Effector CD8-positive, alpha-beta T cell (primary cell): Measurements from ENCODE around the gene RIMKLB.
"Not testable (repeated sequence)": the region's sequence is repeated elsewhere in the genome, so short reads cannot be mapped to it uniquely, and the experiment has no call there.

Experiments
- DNase-seq: peaks from one replicate; lab custom pipeline; 2025; lab: John Stamatoyannopoulos, UW

The RIMKLB gene

GRCh38 chr12:8771072-8771471, 73.3 kb downstream of the RIMKLB start:
- no peak for DNase-seq

GRCh38 chr12:8773461-8773860, 75.7 kb downstream of the RIMKLB start:
- no peak for DNase-seq

- no peak for DNase-seq
These were observed 81.5 kb downstream of the RIMKLB start for GRCh38 chr12:8779281-8779680.

GRCh38 chr12:8779862-8780261, 82.1 kb downstream of the RIMKLB start:
- no peak for DNase-seq

DNA sequence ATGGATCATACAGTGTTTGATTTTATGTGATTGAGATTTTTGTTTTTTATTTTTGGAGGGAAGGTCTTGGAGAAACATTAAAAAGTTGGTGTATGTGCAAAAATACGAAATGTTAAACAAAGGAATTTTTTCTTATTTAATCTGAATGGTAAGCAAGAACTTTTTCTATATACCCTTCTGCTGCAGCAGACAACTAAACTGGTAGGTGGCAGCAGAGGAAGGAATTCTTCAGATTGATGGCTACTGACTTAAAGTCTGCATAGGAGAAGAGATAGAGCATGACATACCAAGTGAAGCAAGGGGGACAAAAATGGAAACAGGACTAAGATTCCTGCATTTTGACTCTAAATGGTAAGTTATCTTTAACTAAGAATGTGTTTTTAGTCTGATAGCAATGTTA, 82.6 kb downstream of the RIMKLB start:
- no peak for DNase-seq

- DNase-seq, result no peak
These were observed 83.8 kb downstream of the RIMKLB start for GRCh38 chr12:8781381-8782127.

DNA sequence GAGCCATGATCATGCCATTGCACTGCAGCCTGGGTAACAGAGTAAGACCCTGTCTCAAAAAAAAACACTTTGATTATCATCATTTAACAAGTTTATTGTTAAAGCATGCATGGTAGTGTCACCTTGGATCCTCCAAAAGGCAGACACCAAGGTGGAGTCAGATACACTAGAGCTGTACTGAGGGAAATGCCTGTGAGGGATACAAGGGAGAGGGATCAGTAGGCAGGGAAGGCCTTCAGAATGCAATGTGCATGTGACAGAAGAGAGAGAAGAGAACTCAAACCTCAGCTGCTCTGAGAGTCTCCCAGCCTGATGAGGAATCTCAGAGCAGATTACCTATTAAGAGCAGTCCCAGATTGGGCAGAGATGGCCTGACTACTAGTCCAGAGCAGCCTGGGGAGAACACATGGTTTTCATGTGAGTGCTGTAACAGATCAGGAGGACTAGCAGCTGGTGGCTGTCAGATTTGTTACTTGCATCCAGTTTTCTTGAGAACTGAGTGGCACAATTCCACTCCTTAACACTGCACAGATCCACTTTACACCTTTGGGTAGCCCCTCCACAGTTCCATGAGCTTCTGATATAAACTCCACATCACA, 86.6 kb downstream of the RIMKLB start:
- DNase-seq, result no peak

DNA sequence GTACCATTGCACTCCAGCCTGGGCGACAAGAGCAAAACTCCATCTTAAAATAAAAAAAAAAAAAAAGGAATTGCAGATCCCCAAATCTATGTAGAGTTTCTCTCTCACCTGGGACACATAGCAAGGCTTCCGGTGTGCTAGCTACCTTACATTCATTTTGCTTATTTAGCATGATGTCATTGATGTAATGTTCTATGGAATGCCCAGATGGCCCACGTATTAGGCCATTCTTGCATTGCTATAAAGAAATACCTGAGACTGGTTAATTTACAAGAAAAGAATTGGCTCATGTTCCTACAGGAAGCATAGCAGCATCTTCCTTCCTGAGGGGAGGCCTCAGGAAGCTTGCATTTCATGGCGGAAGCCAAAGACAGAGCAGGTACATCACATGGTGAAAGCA, 87.7 kb downstream of the RIMKLB start:
- DNase-seq, result no peak

GRCh38 chr12:8787206-8787605, 89.4 kb downstream of the RIMKLB start:
- not testable (repeated sequence) for DNase-seq

DNA sequence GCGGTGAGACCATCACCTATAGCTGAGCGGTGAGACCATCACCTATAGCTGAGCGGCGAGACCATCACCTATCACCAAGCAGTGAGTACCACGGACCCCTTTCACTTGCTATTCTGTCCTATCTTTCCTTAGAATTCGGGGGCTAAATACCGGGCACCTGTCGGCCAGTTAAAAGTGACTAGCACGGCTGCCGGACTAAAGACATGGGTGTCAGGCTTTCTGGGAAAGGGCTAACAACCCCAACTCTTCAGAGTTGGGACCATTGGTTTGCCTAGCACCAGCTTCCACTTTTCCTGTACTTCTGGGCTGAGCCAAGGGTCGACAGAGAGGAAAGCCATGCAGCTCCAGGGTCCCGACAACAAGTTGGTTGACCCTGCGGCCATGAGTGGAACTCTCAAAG, 90.9 kb downstream of the RIMKLB start:
- DNase-seq, result not testable (repeated sequence)

- not testable (repeated sequence) for DNase-seq
These were observed 91.7 kb downstream of the RIMKLB start for GRCh38 chr12:8789341-8790013.

DNA sequence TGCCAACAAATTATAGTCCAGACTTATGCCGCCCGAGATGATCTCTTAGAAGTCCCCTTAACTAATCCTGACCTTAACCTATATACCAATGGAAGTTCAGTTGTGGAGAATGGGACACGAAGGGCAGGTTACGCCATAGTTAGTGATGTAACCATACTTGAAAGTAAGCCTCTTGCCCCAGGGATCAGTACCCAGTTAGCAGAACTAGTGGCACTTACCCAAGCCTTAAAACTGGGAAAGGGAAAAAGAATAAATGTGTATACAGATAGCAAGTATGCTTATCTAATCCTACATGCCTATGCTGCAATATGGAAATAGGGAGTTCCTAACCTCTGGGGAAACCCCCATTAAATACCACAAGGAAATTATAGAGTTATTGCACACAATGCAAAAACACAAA, 95.4 kb downstream of the RIMKLB start:
- DNase-seq, result not testable (repeated sequence)

DNA sequence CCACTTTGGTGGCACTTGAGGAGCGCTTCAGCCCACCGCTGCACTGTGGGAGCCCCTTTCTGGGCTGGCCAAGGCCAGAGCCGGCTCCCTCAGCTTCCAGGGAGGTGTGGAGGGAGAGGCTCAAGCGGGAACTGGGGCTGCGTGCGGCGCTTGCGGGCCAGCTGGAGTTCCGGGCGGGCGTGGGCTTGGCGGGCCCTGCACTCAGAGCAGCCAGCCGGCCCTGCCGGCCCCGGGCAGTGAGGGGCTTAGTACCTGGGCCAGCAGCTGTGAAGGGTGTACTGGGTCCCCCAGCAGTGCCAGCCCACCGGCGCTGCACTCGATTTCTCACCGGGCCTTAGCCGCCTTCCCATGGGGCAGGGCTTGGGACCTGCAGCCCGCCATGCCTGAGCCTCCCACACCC, 96.8 kb downstream of the RIMKLB start:
- not testable (repeated sequence) for DNase-seq

- DNase-seq, result no peak
These were observed 99.2 kb downstream of the RIMKLB start for GRCh38 chr12:8796831-8797626.

DNA sequence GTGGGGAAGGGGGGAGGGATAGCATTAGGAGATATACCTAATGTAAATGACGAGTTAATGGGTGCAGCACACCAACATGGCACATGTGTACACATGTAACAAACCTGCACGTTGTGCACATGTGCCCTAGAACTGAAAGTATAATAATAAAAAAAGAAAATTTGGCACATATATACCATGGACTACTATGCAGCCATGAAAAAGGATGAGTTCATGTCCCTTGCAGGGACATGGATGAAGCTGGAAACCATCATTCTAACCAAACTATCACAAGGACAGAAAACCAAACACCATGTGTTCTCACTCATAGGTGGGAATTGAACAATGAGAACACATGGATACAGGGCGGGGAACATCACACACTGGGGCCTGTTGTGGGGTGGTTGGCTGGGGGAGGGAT, 103.4 kb downstream of the RIMKLB start:
- DNase-seq, result not testable (repeated sequence)

- DNase-seq, result not testable (repeated sequence)
These were observed 107.0 kb downstream of the RIMKLB start for GRCh38 chr12:8804833-8805232.

GRCh38 chr12:8805487-8805886, 107.7 kb downstream of the RIMKLB start:
- not testable (repeated sequence) for DNase-seq

- not testable (repeated sequence) for DNase-seq
These were observed 109.3 kb downstream of the RIMKLB start for GRCh38 chr12:8807084-8807483.

DNA sequence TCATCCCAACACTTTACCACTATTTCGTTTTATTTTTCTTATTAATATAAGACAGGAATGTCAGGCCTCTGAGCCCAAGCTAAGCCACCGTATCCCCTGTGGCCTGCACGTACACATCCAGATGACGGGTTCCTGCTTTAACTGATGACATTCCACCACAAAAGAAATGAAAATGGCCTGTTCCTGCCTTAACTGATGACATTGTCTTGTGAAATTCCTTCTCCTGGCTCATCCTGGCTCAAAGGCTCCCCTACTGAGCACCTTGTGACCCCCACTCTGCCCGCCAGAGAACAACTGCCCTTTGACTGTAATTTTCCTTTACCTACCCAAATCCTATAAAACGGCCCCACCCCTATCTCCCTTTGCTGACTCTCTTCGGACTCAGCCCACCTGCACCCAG, 112.3 kb downstream of the RIMKLB start:
- not testable (repeated sequence) for DNase-seq

DNA sequence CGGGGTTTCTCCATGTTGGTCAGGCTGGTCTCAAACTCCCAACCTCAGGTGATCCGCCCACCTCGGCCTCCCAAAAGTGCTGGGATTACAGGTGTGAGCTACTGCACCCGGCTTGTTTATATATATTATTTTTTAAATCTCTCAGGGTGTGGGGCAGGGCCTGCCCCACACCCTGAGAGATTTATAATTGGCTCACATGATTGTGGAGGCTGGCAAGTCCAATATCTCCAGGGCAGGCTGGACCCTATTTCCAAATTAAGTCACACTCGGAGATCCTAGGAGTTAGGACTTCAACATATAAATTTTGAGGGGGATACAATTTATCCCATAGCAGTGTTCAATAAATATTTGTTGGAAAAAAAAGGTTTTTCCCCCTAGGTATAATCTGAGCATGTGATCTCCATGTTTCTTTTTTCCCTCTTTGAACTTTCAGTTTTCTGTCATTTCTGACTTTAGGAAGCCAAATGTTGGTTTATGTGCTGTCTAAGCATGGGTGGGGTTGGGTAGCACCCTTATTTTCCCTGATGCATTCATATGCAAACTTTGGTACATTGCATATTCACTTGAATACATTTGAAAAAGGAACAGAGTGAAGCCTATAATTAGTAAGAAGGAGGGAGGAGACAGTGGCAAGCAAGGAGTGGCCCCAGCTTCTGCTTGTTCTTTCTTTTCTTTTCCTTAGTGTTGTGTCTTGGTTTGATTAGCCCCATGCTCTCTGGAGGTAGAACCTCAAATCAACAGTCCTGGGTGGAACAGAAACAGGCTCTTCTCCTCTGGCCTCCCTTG, 116.0 kb downstream of the RIMKLB start:
- DNase-seq, result no peak

DNA sequence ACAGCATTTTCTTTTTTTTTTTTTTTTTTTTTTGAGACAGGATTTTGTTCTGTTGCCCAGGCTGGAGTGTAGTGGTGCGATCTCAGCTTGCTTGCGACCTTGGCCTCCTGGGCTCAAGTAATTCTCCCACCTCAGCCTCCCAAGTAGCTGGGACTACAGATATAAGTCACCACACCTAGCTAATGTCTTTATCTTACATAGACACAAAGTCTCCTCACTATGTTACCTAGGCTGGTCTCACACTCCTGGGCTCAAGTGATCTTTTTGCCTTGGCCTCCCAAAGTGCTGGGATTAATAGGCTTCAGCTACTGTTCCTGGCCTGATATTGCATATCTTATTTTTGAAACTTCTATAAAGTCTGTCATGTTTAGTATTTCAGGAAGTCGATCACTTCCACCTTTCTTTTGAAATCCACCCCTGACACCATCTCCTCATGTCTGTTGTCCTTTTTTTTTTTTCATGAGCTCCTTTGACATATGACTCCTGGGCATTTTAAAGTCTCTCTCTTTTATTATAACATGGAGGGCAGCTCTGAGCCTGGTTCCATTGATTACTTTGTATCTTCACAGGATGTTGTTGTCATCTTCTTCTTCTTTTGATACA, 118.8 kb downstream of the RIMKLB start:
- no peak for DNase-seq
